HepG2 (cell line): ENCODE data around the gene PRKAR2A. TPM values are rescaled to one million over a fixed set of nuclear protein-coding genes. Genes with fewer than 3 reads are reported as not detected.

Experiments
- ATF5 ChIP-seq: sonication (generic); formaldehyde crosslinking; IDR thresholded peaks from 2 replicates; pipeline ENCODE4 v1.4.0; 2020; ENCODE audit warnings: mild to moderate bottlenecking, low read depth, missing genetic modification reagents
- CHD2 ChIP-seq: IDR thresholded peaks from 2 replicates; pipeline ENCODE4 v1.6.1; 2011; ENCODE audit warnings: low read depth, low read length, improper control_type of control experiment
- HMGA1 ChIP-seq: sonication (generic); formaldehyde crosslinking; conservative IDR thresholded peaks from 2 replicates; pipeline ENCODE4 v1.4.0; 2020; ENCODE audit warnings: missing genetic modification reagents
- JDP2 ChIP-seq: sonication (generic); formaldehyde crosslinking; IDR thresholded peaks from 2 replicates; pipeline ENCODE4 v1.8.1; 2022; ENCODE audit warnings: missing genetic modification reagents, borderline replicate concordance
- KDM3A ChIP-seq: IDR thresholded peaks from 2 replicates; pipeline ENCODE4 v1.6.1; 2018; ENCODE audit warnings: low read depth, missing compliant biosample characterization
- LRRFIP1 ChIP-seq: sonication (generic); formaldehyde crosslinking; conservative IDR thresholded peaks from 2 replicates; pipeline ENCODE4 v1.4.0; 2020; ENCODE audit warnings: missing genetic modification reagents
- MAFF ChIP-seq: IDR thresholded peaks from 2 replicates; pipeline ENCODE4 v1.6.1; 2011; ENCODE audit warnings: low read depth, low read length, improper control_type of control experiment
- MEF2D ChIP-seq: sonication (generic); formaldehyde crosslinking; IDR thresholded peaks from 2 replicates; pipeline ENCODE4 v1.5.1; 2020; ENCODE audit warnings: mild to moderate bottlenecking, missing genetic modification reagents
- MTF2 ChIP-seq: sonication (generic); formaldehyde crosslinking; IDR thresholded peaks from 2 replicates; pipeline ENCODE4 v1.5.0; 2020; ENCODE audit warnings: missing genetic modification reagents, borderline replicate concordance
- PHF8 ChIP-seq: sonication (generic); formaldehyde crosslinking; IDR thresholded peaks from 2 replicates; pipeline ENCODE4 v1.5.0; 2020; ENCODE audit warnings: missing genetic modification reagents
- PPARG ChIP-seq: conservative IDR thresholded peaks from 2 replicates; pipeline ENCODE4 v1.6.1; 2016; ENCODE audit warnings: missing biosample characterization, missing genetic modification reagents
- THAP8 ChIP-seq: sonication (generic); formaldehyde crosslinking; IDR thresholded peaks from 2 replicates; pipeline ENCODE4 v1.5.1; 2020; ENCODE audit warnings: missing genetic modification reagents, mild to moderate bottlenecking, borderline replicate concordance
- ZC3H13 ChIP-seq: sonication (generic); formaldehyde crosslinking; IDR thresholded peaks from 2 replicates; pipeline ENCODE4 v1.8.1; 2023; ENCODE audit warnings: mild to moderate bottlenecking, missing genetic modification reagents, moderate library complexity
- ZFYVE20 ChIP-seq: sonication (generic); formaldehyde crosslinking; IDR thresholded peaks from 2 replicates; pipeline ENCODE4 v1.8.0; 2023; ENCODE audit warnings: low read depth, mild to moderate bottlenecking, moderate library complexity, missing genetic modification reagents, borderline replicate concordance
- ZNF10 ChIP-seq: sonication (generic); formaldehyde crosslinking; IDR thresholded peaks from 2 replicates; pipeline ENCODE4 v1.4.0; 2020; ENCODE audit warnings: mild to moderate bottlenecking, low read depth, missing genetic modification reagents, borderline replicate concordance
- ZNF234 ChIP-seq: sonication (generic); formaldehyde crosslinking; conservative IDR thresholded peaks from 2 replicates; pipeline ENCODE4 v1.5.1; 2020; ENCODE audit warnings: mild to moderate bottlenecking, missing genetic modification reagents
- ZNF251 ChIP-seq: sonication (generic); formaldehyde crosslinking; IDR thresholded peaks from 2 replicates; pipeline ENCODE4 v1.9.0; 2021; ENCODE audit warnings: mild to moderate bottlenecking, missing genetic modification reagents
- ZNF264 ChIP-seq: sonication (generic); formaldehyde crosslinking; IDR thresholded peaks from 2 replicates; pipeline ENCODE4 v1.4.0; 2020; ENCODE audit warnings: missing genetic modification reagents
- ZNF30 ChIP-seq: sonication (generic); formaldehyde crosslinking; IDR thresholded peaks from 2 replicates; pipeline ENCODE4 v1.5.0; 2020; ENCODE audit warnings: mild to moderate bottlenecking, missing genetic modification reagents
- ZNF510 ChIP-seq: sonication (generic); formaldehyde crosslinking; IDR thresholded peaks from 2 replicates; pipeline ENCODE4 v1.4.0; 2020; ENCODE audit warnings: low read depth, mild to moderate bottlenecking, missing genetic modification reagents
- ZNF530 ChIP-seq: sonication (generic); formaldehyde crosslinking; IDR thresholded peaks from 2 replicates; pipeline ENCODE4 v1.5.0; 2020; ENCODE audit warnings: low read depth, mild to moderate bottlenecking, missing genetic modification reagents
- ZNF550 ChIP-seq: sonication (generic); formaldehyde crosslinking; IDR thresholded peaks from 2 replicates; pipeline ENCODE4 v1.4.0; 2020; ENCODE audit warnings: mild to moderate bottlenecking, missing genetic modification reagents, borderline replicate concordance
- ZNF558 ChIP-seq: sonication (generic); formaldehyde crosslinking; IDR thresholded peaks from 2 replicates; pipeline ENCODE4 v1.9.0; 2022; ENCODE audit warnings: mild to moderate bottlenecking, missing genetic modification reagents, borderline replicate concordance
- ZNF644 ChIP-seq: IDR thresholded peaks from 2 replicates; pipeline ENCODE4 v1.6.1; 2016; ENCODE audit warnings: low read depth
- ZNF678 ChIP-seq: sonication (generic); formaldehyde crosslinking; IDR thresholded peaks from 2 replicates; pipeline ENCODE4 v1.4.0; 2020; ENCODE audit warnings: mild to moderate bottlenecking, missing genetic modification reagents
- ZNF709 ChIP-seq: sonication (generic); formaldehyde crosslinking; IDR thresholded peaks from 2 replicates; pipeline ENCODE4 v1.5.0; 2020; ENCODE audit warnings: mild to moderate bottlenecking, missing genetic modification reagents
- polyA plus RNA-seq, 8 experiments: library from polyadenylated mRNA; depleted of rRNA in 3 of 8; stranded (reverse) in 7 of 8; unstranded in 1 of 8; fragments of >200 nt; fragmentation: Illumina TruSeq in 4 of 8; extraction: Trizol in 4 of 8; gene quantifications; 2 replicates each; pipeline versions ENCODE4 v1.2.1 to v1.2.3, GENCODE V29; 2011 to 2016; ENCODE audit warnings: low read depth in 4 of 8, missing spikeins in 1 of 8, mixed read lengths in 1 of 8; ENCODE audit not compliant: insufficient read depth in 1 of 8
- total RNA-seq, 5 experiments: library from RNA; depleted of rRNA; stranded (reverse); fragments of >200 nt; fragmentation: Illumina TruSeq; extraction: Trizol; gene quantifications; 2 replicates each; pipeline ENCODE4 v1.2.3, GENCODE V29; 2016; ENCODE audit warnings: low read depth in 1 of 5

PRKAR2A gene
- total and polyA plus RNA-seq, 2 of the 13 experiments (the other 11 are each of a cell fraction or from before 2014, with no cell fraction given) = 11.8 to 29.2 TPM

GRCh38 chr3:48847504-48848423 is at the start of gene PRKAR2A (continued):
- TF ChIP-seq KDM3A (CRISPR knock-in tag) (no peak), ZNF678 (CRISPR knock-in tag) (peak; percentile 60; the same call in 1 of the 2 replicates), HMGA1 (CRISPR knock-in tag) (no peak), ZNF550 (no peak), ZNF530 (CRISPR knock-in tag) (no peak), THAP8 (CRISPR knock-in tag) (no peak), ATF5 (CRISPR knock-in tag) (0 out of 2 replicates have a peak, but pooled peaks have one; percentile 22), LRRFIP1 (CRISPR knock-in tag) (no peak), ZNF510 (CRISPR knock-in tag) (peak; percentile 91; the same call in 1 of the 2 replicates), ZFYVE20 (CRISPR knock-in tag) (no peak), ZNF251 (CRISPR knock-in tag) (0 out of 2 replicates have a peak, but pooled peaks have one; percentile 17), ZNF264 (CRISPR knock-in tag) (no peak), MAFF (no peak), MEF2D (CRISPR knock-in tag) (no peak), PHF8 (CRISPR knock-in tag) (peak; percentile 87), PPARG (CRISPR knock-in tag) (peak; percentile 4; the same call in 1 of the 2 replicates), ZNF30 (CRISPR knock-in tag) (no peak), ZC3H13 (0 out of 2 replicates have a peak, but pooled peaks have one; percentile 61), MTF2 (CRISPR knock-in tag) (peak; percentile 71), ZNF234 (CRISPR knock-in tag) (0 out of 2 replicates have a peak, but pooled peaks have one; percentile 72), JDP2 (no peak), ZNF558 (CRISPR knock-in tag) (peak; percentile 76; the same call in 1 of the 2 replicates), ZNF709 (CRISPR knock-in tag) (0 out of 2 replicates have a peak, but pooled peaks have one; percentile 51), ZNF644 (CRISPR knock-in tag) (no peak), ZNF10 (CRISPR knock-in tag) (no peak), CHD2 (no peak)
